Measurements from ENCODE around the gene TECTB. TPM values are rescaled to one million over a fixed set of nuclear protein-coding genes. Genes with fewer than 3 reads are reported as not detected.

The TECTB gene
- total RNA-seq, 1 experiment from 2014 or later, result 0.07 TPM

DNA sequence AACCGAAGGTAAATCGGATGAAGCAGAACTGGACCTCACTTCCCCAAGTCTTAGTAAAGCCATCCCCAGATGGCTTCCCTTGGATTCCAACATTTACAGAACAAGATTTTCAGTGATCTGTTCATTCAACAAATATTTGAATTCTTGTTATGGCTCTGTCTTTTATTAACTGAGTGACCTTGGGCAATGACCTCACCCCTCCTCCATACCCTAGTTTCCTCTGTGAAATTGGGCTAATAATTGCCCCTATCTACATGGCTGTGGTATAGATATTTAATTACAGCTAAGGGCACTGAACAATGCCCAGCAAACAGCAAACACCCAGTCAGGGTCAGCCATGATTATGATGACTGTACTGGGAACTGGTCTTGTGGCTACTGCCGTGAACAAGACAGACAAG is 19.1 kb downstream of the TECTB start:
- no peaks in the 10 kb centered on the region for H3K27me3 ChIP-seq (ENCODE audit: insufficient read depth, low read length)
- ATAC-seq, result no peak
- ChIA-PET CTCF (no interaction called here), RAD21 (ENCODE audit: low non-redundant PET in 1 of 2, low total read pairs in 2 of 2, uncharacterized antibody in 2 of 2, unreplicated experiment in 2 of 2) (no interaction called here), POLR2A (no interaction called here)
- no peak overlapping the region for H2AFZ ChIP-seq (ENCODE audit: low read depth, low read length, poor library complexity, severe bottlenecking)
- no peak overlapping the region for H3K9ac ChIP-seq (ENCODE audit: low read length)
- no TSS peak for BruUV-seq (replicated peaks)
- intact Hi-C loops (cut with micrococcal nuclease), result no loop called here
- TF ChIP-seq FOSL1 (IDR thresholded peaks at IDR 0.05; ENCODE audit: low read depth) (no peak), POLR2A (IDR thresholded peaks at IDR 0.05; ENCODE audit: borderline replicate concordance, extremely low read depth, insufficient read depth, insufficient read length) (no peak), SIN3A (IDR thresholded peaks at IDR 0.05; ENCODE audit: low read depth) (no peak), EGR1 (IDR thresholded peaks at IDR 0.05; ENCODE audit: low read depth) (no peak), YY1 (IDR thresholded peaks at IDR 0.05; ENCODE audit: extremely low read depth, insufficient replicate concordance, low read depth, low read length) (no peak), SRF (IDR thresholded peaks at IDR 0.05; ENCODE audit: low read depth) (no peak), ELF1 (IDR thresholded peaks at IDR 0.05; ENCODE audit: borderline replicate concordance, low read depth) (no peak), RAD21 (IDR thresholded peaks at IDR 0.05; ENCODE audit: low read depth) (no peak), EZH2 (IDR thresholded peaks at IDR 0.05) (no peak), POLR2AphosphoS5 (IDR thresholded peaks at IDR 0.05; ENCODE audit: low read depth, low read length) (no peak), SP1 (IDR thresholded peaks at IDR 0.05; ENCODE audit: low read depth) (no peak), CEBPB (IDR thresholded peaks at IDR 0.05; ENCODE audit: low read depth) (no peak), TCF7L2 (IDR thresholded peaks at IDR 0.05; ENCODE audit: borderline replicate concordance, extremely low read depth, insufficient read depth, insufficient read length) (no peak), JUND (IDR thresholded peaks at IDR 0.05) (no peak), EZH2phosphoT487 (IDR thresholded peaks at IDR 0.05; ENCODE audit: borderline replicate concordance) (no peak)
- TF ChIP-seq, protein P1, sequence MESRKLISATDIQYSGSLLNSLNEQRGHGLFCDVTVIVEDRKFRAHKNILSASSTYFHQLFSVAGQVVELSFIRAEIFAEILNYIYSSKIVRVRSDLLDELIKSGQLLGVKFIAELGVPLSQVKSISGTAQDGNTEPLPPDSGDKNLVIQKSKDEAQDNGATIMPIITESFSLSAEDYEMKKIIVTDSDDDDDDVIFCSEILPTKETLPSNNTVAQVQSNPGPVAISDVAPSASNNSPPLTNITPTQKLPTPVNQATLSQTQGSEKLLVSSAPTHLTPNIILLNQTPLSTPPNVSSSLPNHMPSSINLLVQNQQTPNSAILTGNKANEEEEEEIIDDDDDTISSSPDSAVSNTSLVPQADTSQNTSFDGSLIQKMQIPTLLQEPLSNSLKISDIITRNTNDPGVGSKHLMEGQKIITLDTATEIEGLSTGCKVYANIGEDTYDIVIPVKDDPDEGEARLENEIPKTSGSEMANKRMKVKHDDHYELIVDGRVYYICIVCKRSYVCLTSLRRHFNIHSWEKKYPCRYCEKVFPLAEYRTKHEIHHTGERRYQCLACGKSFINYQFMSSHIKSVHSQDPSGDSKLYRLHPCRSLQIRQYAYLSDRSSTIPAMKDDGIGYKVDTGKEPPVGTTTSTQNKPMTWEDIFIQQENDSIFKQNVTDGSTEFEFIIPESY (IDR thresholded peaks at IDR 0.05; ENCODE audit: extremely low read depth, insufficient replicate concordance, low read length), result no peak
- TF ChIP-seq, protein P2, sequence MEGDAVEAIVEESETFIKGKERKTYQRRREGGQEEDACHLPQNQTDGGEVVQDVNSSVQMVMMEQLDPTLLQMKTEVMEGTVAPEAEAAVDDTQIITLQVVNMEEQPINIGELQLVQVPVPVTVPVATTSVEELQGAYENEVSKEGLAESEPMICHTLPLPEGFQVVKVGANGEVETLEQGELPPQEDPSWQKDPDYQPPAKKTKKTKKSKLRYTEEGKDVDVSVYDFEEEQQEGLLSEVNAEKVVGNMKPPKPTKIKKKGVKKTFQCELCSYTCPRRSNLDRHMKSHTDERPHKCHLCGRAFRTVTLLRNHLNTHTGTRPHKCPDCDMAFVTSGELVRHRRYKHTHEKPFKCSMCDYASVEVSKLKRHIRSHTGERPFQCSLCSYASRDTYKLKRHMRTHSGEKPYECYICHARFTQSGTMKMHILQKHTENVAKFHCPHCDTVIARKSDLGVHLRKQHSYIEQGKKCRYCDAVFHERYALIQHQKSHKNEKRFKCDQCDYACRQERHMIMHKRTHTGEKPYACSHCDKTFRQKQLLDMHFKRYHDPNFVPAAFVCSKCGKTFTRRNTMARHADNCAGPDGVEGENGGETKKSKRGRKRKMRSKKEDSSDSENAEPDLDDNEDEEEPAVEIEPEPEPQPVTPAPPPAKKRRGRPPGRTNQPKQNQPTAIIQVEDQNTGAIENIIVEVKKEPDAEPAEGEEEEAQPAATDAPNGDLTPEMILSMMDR (IDR thresholded peaks at IDR 0.05 in 2 of 3, conservative IDR thresholded peaks at IDR 0.05 in 1 of 3; ENCODE audit: borderline replicate concordance in 1 of 3, insufficient read depth in 1 of 3, low read depth in 2 of 3, low read length in 2 of 3), result no peak
- TF ChIP-seq, protein P3, sequence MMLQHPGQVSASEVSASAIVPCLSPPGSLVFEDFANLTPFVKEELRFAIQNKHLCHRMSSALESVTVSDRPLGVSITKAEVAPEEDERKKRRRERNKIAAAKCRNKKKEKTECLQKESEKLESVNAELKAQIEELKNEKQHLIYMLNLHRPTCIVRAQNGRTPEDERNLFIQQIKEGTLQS (IDR thresholded peaks at IDR 0.05), result no peak
- TF ChIP-seq, protein P4, sequence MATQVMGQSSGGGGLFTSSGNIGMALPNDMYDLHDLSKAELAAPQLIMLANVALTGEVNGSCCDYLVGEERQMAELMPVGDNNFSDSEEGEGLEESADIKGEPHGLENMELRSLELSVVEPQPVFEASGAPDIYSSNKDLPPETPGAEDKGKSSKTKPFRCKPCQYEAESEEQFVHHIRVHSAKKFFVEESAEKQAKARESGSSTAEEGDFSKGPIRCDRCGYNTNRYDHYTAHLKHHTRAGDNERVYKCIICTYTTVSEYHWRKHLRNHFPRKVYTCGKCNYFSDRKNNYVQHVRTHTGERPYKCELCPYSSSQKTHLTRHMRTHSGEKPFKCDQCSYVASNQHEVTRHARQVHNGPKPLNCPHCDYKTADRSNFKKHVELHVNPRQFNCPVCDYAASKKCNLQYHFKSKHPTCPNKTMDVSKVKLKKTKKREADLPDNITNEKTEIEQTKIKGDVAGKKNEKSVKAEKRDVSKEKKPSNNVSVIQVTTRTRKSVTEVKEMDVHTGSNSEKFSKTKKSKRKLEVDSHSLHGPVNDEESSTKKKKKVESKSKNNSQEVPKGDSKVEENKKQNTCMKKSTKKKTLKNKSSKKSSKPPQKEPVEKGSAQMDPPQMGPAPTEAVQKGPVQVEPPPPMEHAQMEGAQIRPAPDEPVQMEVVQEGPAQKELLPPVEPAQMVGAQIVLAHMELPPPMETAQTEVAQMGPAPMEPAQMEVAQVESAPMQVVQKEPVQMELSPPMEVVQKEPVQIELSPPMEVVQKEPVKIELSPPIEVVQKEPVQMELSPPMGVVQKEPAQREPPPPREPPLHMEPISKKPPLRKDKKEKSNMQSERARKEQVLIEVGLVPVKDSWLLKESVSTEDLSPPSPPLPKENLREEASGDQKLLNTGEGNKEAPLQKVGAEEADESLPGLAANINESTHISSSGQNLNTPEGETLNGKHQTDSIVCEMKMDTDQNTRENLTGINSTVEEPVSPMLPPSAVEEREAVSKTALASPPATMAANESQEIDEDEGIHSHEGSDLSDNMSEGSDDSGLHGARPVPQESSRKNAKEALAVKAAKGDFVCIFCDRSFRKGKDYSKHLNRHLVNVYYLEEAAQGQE (IDR thresholded peaks at IDR 0.05; ENCODE audit: low read depth), result no peak
- no peaks in the 10 kb centered on the region for H3K79me2 ChIP-seq (ENCODE audit: insufficient read depth, low read length)
- H3K4me3 ChIP-seq (replicated peaks in 1 of 2; ENCODE audit: low read depth in 1 of 2, low read length in 2 of 2), result no peak overlapping the region
- no peaks in the 10 kb centered on the region for H4K20me1 ChIP-seq (ENCODE audit: insufficient read depth)
- no peak for DNase-seq (ENCODE audit: low read depth, low spot score)
- H3K4me1 ChIP-seq (ENCODE audit: control insufficient read depth in 1 of 2, insufficient read depth in 2 of 2, low read length in 2 of 2), result no peaks in the 10 kb centered on the region
- no peaks in the 10 kb centered on the region for H3K36me3 ChIP-seq (ENCODE audit: control insufficient read depth in 1 of 2, insufficient read depth in 2 of 2, low read length in 2 of 2)
- H3K9me3 ChIP-seq (ENCODE audit: control insufficient read depth in 1 of 2, insufficient read depth in 1 of 2, low read depth in 1 of 2, low read length in 2 of 2), result no peaks in the 10 kb centered on the region
- H3K27ac ChIP-seq (ENCODE audit: low read depth, low read length), result no peak overlapping the region
- no peaks in the 10 kb centered on the region for H3K9me2 ChIP-seq (ENCODE audit: insufficient read depth)
- H3K4me2 ChIP-seq (ENCODE audit: low read length), result no peak overlapping the region

Data from HCT116 (cell line).